ENCODE data around the gene SLC24A3.

SLC24A3 gene

GRCh38 chr20:19562426-19562825 is 350.0 kb downstream of the SLC24A3 start:
- TF ChIP-seq JUND (IDR thresholded peaks at IDR 0.05; ENCODE audit: low read depth): no peak
- in situ Hi-C loops (cut with HindIII; ENCODE audit: low pct_unique_long_range_greater_than_20kb, low sequenced_read_pairs): no loop called here
- DNase-seq (ENCODE audit: low read depth in 1 of 2, low spot score in 1 of 2): no peak

GRCh38 chr20:19564261-19564660 is 351.8 kb downstream of the SLC24A3 start:
- no peak for DNase-seq (ENCODE audit: low read depth in 1 of 2, low spot score in 1 of 2)
- no peak for TF ChIP-seq JUND (IDR thresholded peaks at IDR 0.05; ENCODE audit: low read depth)
- in situ Hi-C loops (cut with HindIII; ENCODE audit: low pct_unique_long_range_greater_than_20kb, low sequenced_read_pairs): no loop called here

GRCh38 chr20:19565736-19566135 is 353.3 kb downstream of the SLC24A3 start:
- in situ Hi-C loops (cut with HindIII; ENCODE audit: low pct_unique_long_range_greater_than_20kb, low sequenced_read_pairs): no loop called here
- TF ChIP-seq JUND (IDR thresholded peaks at IDR 0.05; ENCODE audit: low read depth): no peak
- no peak for DNase-seq (ENCODE audit: low read depth in 1 of 2, low spot score in 1 of 2)

GRCh38 chr20:19566226-19566945 is 353.9 kb downstream of the SLC24A3 start:
- TF ChIP-seq JUND (IDR thresholded peaks at IDR 0.05; ENCODE audit: low read depth): no peak
- DNase-seq (ENCODE audit: low read depth in 1 of 2, low spot score in 1 of 2): no peak
- in situ Hi-C loops (cut with HindIII; ENCODE audit: low pct_unique_long_range_greater_than_20kb, low sequenced_read_pairs): no loop called here

GRCh38 chr20:19568128-19568527 is 355.7 kb downstream of the SLC24A3 start:
- DNase-seq (ENCODE audit: low read depth in 1 of 2, low spot score in 1 of 2): no peak
- in situ Hi-C loops (cut with HindIII; ENCODE audit: low pct_unique_long_range_greater_than_20kb, low sequenced_read_pairs): no loop called here
- TF ChIP-seq JUND (IDR thresholded peaks at IDR 0.05; ENCODE audit: low read depth): no peak

GRCh38 chr20:19571996-19572395 is 359.6 kb downstream of the SLC24A3 start:
- TF ChIP-seq JUND (IDR thresholded peaks at IDR 0.05; ENCODE audit: low read depth): no peak
- in situ Hi-C loops (cut with HindIII; ENCODE audit: low pct_unique_long_range_greater_than_20kb, low sequenced_read_pairs): no loop called here

GRCh38 chr20:19577692-19578091 is 365.2 kb downstream of the SLC24A3 start:
- TF ChIP-seq JUND (IDR thresholded peaks at IDR 0.05; ENCODE audit: low read depth): no peak
- DNase-seq (ENCODE audit: low read depth in 1 of 2, low spot score in 1 of 2): peak in 1 of 2 experiments; percentile 68
- in situ Hi-C loops (cut with HindIII; ENCODE audit: low pct_unique_long_range_greater_than_20kb, low sequenced_read_pairs): no loop called here

More at GRCh38 chr20:19571996-19572395, 359.6 kb downstream of the SLC24A3 start:
- no peak for DNase-seq (ENCODE audit: low read depth in 1 of 2, low spot score in 1 of 2)

GRCh38 chr20:19582782-19583181 is 370.3 kb downstream of the SLC24A3 start:
- in situ Hi-C loops (cut with HindIII; ENCODE audit: low pct_unique_long_range_greater_than_20kb, low sequenced_read_pairs): no loop called here
- TF ChIP-seq JUND (IDR thresholded peaks at IDR 0.05; ENCODE audit: low read depth): no peak
- no peak for DNase-seq (ENCODE audit: low read depth in 1 of 2, low spot score in 1 of 2)

- DNase-seq (ENCODE audit: low read depth in 1 of 2, low spot score in 1 of 2): peak; percentile 64 to 90
- in situ Hi-C loops (cut with HindIII; ENCODE audit: low pct_unique_long_range_greater_than_20kb, low sequenced_read_pairs): no loop called here
- TF ChIP-seq JUND (IDR thresholded peaks at IDR 0.05; ENCODE audit: low read depth): no peak
These were observed 371.2 kb downstream of the SLC24A3 start for GRCh38 chr20:19583532-19584175.

- DNase-seq (ENCODE audit: low read depth in 1 of 2, low spot score in 1 of 2): no peak
- in situ Hi-C loops (cut with HindIII; ENCODE audit: low pct_unique_long_range_greater_than_20kb, low sequenced_read_pairs): no loop called here
- TF ChIP-seq JUND (IDR thresholded peaks at IDR 0.05; ENCODE audit: low read depth): no peak
These were observed 375.8 kb downstream of the SLC24A3 start for GRCh38 chr20:19588241-19588640.

GRCh38 chr20:19588732-19589131 is 376.3 kb downstream of the SLC24A3 start:
- no peak for TF ChIP-seq JUND (IDR thresholded peaks at IDR 0.05; ENCODE audit: low read depth)
- in situ Hi-C loops (cut with HindIII; ENCODE audit: low pct_unique_long_range_greater_than_20kb, low sequenced_read_pairs): no loop called here
- DNase-seq (ENCODE audit: low read depth in 1 of 2, low spot score in 1 of 2): peak in 1 of 2 experiments; percentile 28

GRCh38 chr20:19589787-19590362 is 377.4 kb downstream of the SLC24A3 start:
- in situ Hi-C loops (cut with HindIII; ENCODE audit: low pct_unique_long_range_greater_than_20kb, low sequenced_read_pairs): no loop called here
- no peak for DNase-seq (ENCODE audit: low read depth in 1 of 2, low spot score in 1 of 2)
- TF ChIP-seq JUND (IDR thresholded peaks at IDR 0.05; ENCODE audit: low read depth): no peak

GRCh38 chr20:19590382-19590781 is 377.9 kb downstream of the SLC24A3 start:
- in situ Hi-C loops (cut with HindIII; ENCODE audit: low pct_unique_long_range_greater_than_20kb, low sequenced_read_pairs): no loop called here
- no peak for DNase-seq (ENCODE audit: low read depth in 1 of 2, low spot score in 1 of 2)
- TF ChIP-seq JUND (IDR thresholded peaks at IDR 0.05; ENCODE audit: low read depth): no peak
